GM12873 (cell line): ENCODE results near the gene GGACT.
A peak's percentile ranks its signal among the peaks of the same experiment; 100 is the strongest.

ENCODE experiments used
- TF ChIP-seq, protein P1 (sequence below): IDR thresholded peaks from 2 replicates; pipeline ENCODE4 v1.5.1; 2012; ENCODE audit warnings: low read depth, mild to moderate bottlenecking, moderate library complexity, low read length, control low read depth; ENCODE audit not compliant: insufficient read depth; ENCODE audit errors: missing control alignments

GGACT gene

DNA sequence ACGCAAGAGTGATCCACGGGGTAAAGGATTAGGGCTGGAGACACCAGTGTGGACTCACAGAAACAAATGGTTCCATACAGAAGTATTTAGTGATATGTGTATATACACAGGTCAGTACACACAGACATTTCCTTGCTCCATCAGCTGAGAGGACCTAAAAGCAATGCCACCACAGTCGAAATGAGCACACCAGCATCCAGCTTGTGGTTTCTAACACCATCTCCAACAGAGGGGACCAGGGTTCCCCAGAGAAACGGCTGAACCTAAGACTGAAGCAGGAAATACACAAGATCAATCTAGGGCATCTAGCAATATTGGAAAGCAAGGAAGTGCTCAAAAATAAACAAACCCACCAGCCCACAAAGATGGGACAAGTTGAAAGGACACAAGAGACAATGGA, 7.6 kb downstream of the GGACT start:
- TF ChIP-seq, protein P1, sequence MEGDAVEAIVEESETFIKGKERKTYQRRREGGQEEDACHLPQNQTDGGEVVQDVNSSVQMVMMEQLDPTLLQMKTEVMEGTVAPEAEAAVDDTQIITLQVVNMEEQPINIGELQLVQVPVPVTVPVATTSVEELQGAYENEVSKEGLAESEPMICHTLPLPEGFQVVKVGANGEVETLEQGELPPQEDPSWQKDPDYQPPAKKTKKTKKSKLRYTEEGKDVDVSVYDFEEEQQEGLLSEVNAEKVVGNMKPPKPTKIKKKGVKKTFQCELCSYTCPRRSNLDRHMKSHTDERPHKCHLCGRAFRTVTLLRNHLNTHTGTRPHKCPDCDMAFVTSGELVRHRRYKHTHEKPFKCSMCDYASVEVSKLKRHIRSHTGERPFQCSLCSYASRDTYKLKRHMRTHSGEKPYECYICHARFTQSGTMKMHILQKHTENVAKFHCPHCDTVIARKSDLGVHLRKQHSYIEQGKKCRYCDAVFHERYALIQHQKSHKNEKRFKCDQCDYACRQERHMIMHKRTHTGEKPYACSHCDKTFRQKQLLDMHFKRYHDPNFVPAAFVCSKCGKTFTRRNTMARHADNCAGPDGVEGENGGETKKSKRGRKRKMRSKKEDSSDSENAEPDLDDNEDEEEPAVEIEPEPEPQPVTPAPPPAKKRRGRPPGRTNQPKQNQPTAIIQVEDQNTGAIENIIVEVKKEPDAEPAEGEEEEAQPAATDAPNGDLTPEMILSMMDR, result no peak

DNA sequence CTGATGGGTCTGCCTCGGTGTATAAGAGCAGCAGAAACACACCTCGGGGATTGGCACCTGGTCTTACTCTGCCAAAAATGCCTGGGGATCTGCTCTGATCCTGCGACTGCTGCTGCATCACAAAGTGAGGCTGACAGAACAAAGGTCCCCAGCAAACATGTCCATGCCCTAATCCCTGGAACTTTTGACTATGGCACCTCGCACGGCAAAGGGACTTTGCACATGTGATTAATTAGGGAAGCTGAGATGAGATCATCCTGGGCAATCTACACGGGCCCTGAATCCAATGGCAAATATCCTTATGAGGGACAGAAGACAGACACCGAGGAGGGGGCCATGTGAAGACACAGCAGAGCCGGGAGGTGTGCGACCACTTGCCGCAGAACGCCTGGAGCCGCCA, 8.5 kb downstream of the GGACT start:
- TF ChIP-seq, protein P1, result no peak

DNA sequence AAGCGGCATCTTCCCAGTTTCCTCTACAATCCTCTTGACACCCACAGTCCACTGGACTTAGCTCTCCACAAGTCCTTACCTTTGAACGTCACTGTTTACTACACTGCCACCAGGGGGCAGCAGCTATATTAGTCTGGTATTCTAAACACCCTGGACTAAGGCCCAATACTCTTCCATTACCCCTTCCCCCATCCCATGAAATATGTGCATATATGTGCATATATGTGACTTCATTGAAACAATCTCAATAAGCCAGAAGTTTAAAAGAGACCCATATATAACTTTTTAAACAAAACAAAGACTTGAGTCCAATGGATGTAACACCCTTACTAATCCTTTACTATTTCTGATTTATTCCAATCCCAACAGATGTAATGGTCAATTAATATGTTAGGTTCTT, 15.5 kb downstream of the GGACT start:
- TF ChIP-seq, protein P1, result peak; percentile 75

DNA sequence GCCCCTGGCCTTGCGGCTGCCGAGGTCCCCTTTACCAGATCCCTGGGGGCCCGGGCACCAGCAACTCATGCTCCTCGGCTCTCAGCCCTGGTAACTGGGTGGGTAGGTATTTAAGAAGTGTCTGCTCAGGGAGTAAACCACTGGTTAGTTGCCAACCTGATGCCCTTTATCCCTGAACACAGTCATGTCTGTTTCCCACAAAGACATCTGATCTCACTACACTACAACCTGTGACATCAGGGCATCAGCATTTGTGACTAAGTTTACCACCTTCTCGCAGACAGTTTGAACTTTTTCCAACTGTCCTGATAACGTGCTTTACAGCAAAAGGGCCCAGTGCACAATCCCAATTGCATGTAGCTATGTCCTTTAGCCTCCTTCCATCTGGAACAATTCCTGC, 22.0 kb downstream of the GGACT start:
- TF ChIP-seq, protein P1, result no peak

DNA sequence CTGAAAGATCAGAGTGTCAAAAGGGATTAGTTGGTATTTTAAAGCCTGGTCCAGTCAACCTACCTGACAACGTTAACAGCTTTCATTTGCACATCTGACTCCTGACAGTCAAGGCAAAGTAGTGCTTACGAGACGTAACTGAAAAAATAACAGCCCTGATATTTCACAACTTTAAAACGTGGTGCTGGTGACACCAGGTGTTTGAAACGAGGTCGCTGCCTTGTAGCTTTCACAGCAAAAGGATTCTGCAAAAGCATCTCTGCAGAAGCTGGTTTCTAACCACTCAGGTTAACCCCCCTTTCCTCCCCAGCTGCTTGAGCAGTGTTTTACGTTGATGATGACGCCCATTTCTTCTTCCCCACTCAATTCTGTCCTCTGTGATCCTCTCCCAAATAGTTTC, 23.3 kb downstream of the GGACT start:
- TF ChIP-seq, protein P1, result no peak

DNA sequence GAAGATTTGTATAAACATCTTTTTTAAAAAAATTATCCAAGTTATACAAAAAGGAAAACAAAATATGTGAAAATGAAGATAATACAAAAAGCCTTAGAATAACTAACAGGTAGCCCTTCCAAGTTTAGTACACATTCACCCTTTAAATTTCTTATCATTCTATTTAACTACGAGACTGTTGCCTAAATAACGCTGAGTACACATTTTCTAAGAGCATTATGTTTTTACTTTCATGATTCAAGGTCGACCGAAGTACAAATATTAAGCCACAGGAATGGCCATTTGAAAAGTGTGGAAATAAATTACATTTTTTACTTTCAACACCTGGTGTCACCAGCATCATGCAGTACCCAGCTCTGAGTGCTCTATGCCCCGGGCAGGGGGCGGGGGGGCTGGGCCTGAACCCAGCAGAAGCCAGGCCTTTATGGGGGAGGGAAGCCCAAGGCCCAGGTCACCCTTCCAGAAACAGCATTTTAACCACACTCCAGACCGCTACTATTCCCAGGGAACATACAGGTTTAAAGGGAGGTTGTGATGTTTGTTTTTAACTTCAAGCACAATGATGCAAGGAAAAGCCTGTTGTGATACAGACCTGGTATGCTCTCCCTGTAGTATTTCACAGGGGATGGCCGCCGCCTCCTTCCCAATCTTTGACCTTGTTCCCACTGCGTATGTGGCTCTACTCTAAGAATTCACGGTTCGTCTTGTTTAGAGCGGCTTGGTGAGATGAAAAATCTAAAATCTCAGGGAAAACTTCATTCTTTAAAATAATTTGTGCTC, 24.0 kb downstream of the GGACT start:
- TF ChIP-seq, protein P1, result no peak

DNA sequence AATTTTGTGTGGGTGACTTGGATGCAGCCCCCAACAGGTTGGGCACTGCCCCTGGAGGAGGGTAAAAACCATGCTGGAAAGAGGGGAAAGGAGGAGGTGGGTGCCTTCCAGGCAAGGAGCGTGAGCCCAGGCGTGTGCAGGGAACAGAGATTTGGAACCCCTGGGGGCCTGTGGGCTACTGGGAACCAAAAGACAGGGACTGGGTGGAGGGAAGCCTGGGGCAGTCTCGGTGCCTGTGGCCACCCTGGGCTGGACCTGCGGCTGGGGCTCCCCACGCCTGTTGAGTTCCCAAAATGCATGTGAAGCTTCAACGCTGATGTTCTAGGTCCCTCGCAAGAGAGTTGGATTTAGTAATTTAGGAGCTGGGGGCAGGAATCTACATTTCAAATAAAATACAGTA, 24.8 kb downstream of the GGACT start:
- TF ChIP-seq, protein P1, result no peak
